A673 (cell line): ENCODE results near the gene TXNDC16. TPM values are rescaled to one million over a fixed set of nuclear protein-coding genes. Genes with fewer than 3 reads are reported as not detected.
"Not testable (repeated sequence)": the region's sequence is repeated elsewhere in the genome, so short reads cannot be mapped to it uniquely, and the experiment has no call there.

Source experiments
- BruUV-seq: library from RNA; stranded (reverse); fragments of 400-500 nt; replicated peaks from 2 replicates; lab custom pipeline; 2021; lab: Mats Ljungman, UMichigan
- CTCF ChIA-PET: fragments of 300-600 bp; sonication (Branson Sonifier 250); formaldehyde crosslinking; loops from one replicate; lab custom pipeline; 2022; ENCODE audit warnings: antibody characterized with exemption; lab: Charles Lee
- POLR2A ChIA-PET: fragments of 300-600 bp; sonication (Branson Sonifier 250); formaldehyde crosslinking; loops from one replicate; lab custom pipeline; 2022; ENCODE audit warnings: antibody characterized with exemption; ENCODE audit not compliant: low non-redundant PET; lab: Charles Lee
- DNase-seq: peaks from one replicate; pipeline ENCODE4 v3.0.0-alpha.2; 2015; ENCODE audit warnings: low spot score
- H3K27ac ChIP-seq: fragments of 200-600 bp; sonication (generic); 2 replicates; pipeline ENCODE4 v1.5.1; 2016; ENCODE audit warnings: mixed run types, low read depth, mild to moderate bottlenecking, mixed read lengths, antibody characterized with exemption, low read length; ENCODE audit not compliant: poor library complexity, severe bottlenecking
- H3K27me3 ChIP-seq: fragments of 200-600 bp; sonication (generic); replicated peaks from 2 replicates; pipeline ENCODE4 v1.6.1; 2017; ENCODE audit warnings: mixed run types, low read depth, mild to moderate bottlenecking, mixed read lengths, antibody characterized with exemption, low read length; ENCODE audit not compliant: insufficient read depth, poor library complexity
- H3K36me3 ChIP-seq: fragments of 200-600 bp; sonication (generic); 2 replicates; pipeline ENCODE4 v1.6.1; 2016; ENCODE audit warnings: mixed run types, mild to moderate bottlenecking, mixed read lengths, antibody characterized with exemption, low read length; ENCODE audit not compliant: insufficient read depth, poor library complexity, severe bottlenecking
- H3K4me1 ChIP-seq: fragments of 200-600 bp; sonication (generic); 2 replicates; pipeline ENCODE4 v1.6.1; 2017; ENCODE audit warnings: mixed run types, mild to moderate bottlenecking, mixed read lengths, antibody characterized with exemption, low read length; ENCODE audit not compliant: insufficient read depth, poor library complexity, severe bottlenecking
- H3K4me3 ChIP-seq: fragments of 200-600 bp; sonication (generic); 2 replicates; pipeline ENCODE4 v1.5.1; 2016; ENCODE audit warnings: low read depth, mixed run types, mild to moderate bottlenecking, mixed read lengths, low read length; ENCODE audit not compliant: poor library complexity, severe bottlenecking
- H3K9me3 ChIP-seq: fragments of 200-600 bp; sonication (generic); 2 replicates; pipeline ENCODE4 v1.6.1; 2016; ENCODE audit warnings: mixed run types, low read depth, mild to moderate bottlenecking, mixed read lengths, antibody characterized with exemption, low read length; ENCODE audit not compliant: poor library complexity, severe bottlenecking
- EZH2 ChIP-seq: fragments of 200-600 bp; sonication (generic); IDR thresholded peaks from 2 replicates; pipeline ENCODE4 v1.6.1; 2017; ENCODE audit warnings: borderline replicate concordance, low read depth, mild to moderate bottlenecking, mixed read lengths, antibody characterized with exemption, low read length; ENCODE audit not compliant: poor library complexity, severe bottlenecking
- intact Hi-C: fragments of 100-400 bp; cut with micrococcal nuclease; formaldehyde crosslinking; loops from one replicate; pipeline ENCODE4 v1.10.0; 2022; ENCODE audit not compliant: unreplicated experiment
- total RNA-seq: library from RNA; stranded (reverse); gene quantifications from 2 replicates; pipeline ENCODE4 v1.2.3, GENCODE V29; 2021
- TF ChIP-seq, protein P1 (sequence below): fragments of 300-800, 200-600 bp; sonication (generic); conservative IDR thresholded peaks from 2 replicates; pipeline ENCODE4 v1.5.1; 2017; ENCODE audit warnings: low read depth, mild to moderate bottlenecking, antibody characterized with exemption, low read length, moderate library complexity, mixed read lengths

TXNDC16 gene
- total RNA-seq, 1 experiment from 2014 or later: 4.8 TPM

DNA sequence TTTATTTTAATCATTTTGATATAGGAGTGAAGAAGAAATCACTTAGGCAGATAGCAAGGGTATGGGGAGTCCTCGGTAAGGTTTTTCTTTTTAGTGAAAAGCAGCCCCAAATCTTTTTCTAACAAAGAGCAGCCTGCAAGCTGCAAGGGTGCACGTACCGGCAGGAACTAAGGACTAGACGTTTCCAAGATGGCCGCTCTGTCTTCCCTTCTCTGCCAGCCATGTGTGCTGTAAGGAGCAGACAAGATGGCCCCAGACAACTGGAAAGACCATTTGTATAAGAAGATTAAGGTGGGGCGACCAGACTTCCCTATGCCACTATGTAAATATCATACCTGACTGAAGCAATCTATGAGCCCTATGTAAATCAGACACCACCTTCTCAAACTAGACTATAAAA is 79.6 kb downstream of the TXNDC16 start:
- POLR2A ChIA-PET: no interaction called here
- intact Hi-C loops: loop anchor here (2.0 to 10.0 kb wide), 3 partner anchors 160 to 468 kb away; partner anchors contain the start of gene PTGER2

DNA sequence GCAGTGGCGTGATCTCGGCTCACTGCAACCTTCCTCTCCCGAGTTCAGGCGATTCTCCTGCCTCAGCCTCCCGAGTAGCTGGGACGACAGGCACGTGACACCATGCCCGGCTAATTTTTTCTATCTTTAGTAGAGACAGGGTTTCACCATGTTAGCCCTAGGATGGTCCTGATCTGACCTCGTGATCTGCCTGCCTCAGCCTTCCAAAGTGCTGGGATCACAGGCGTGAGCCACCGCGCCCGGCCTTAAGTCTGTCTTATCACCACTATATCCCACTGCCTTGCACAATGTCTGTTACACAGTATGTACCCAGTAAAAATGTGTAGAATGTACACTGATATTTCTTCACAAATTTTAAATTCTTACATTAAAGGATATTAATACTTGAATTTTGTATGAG is 80.1 kb downstream of the TXNDC16 start:
- H3K9me3 ChIP-seq, H3K4me3 ChIP-seq, BruUV-seq, H3K27ac ChIP-seq, POLR2A ChIA-PET, CTCF ChIA-PET, H3K36me3 ChIP-seq, H3K27me3 ChIP-seq, DNase-seq, H3K4me1 ChIP-seq: not testable (repeated sequence)
- intact Hi-C loops: loop anchor here (2.0 to 10.0 kb wide), 3 partner anchors 160 to 467 kb away; partner anchors contain the start of gene PTGER2

More for the DNA sequence above, 79.6 kb downstream of the TXNDC16 start:
- Histone ChIP-seq H3K4me3 (no peak overlapping the region), H3K4me1 (no peaks in the 10 kb centered on the region), H3K27ac (no peak overlapping the region), H3K9me3 (no peaks in the 10 kb centered on the region), H3K27me3 (no peaks in the 10 kb centered on the region), H3K36me3 (no peaks in the 10 kb centered on the region)
- DNase-seq: no peak
- no TSS peak for BruUV-seq
- TF ChIP-seq, protein P1, sequence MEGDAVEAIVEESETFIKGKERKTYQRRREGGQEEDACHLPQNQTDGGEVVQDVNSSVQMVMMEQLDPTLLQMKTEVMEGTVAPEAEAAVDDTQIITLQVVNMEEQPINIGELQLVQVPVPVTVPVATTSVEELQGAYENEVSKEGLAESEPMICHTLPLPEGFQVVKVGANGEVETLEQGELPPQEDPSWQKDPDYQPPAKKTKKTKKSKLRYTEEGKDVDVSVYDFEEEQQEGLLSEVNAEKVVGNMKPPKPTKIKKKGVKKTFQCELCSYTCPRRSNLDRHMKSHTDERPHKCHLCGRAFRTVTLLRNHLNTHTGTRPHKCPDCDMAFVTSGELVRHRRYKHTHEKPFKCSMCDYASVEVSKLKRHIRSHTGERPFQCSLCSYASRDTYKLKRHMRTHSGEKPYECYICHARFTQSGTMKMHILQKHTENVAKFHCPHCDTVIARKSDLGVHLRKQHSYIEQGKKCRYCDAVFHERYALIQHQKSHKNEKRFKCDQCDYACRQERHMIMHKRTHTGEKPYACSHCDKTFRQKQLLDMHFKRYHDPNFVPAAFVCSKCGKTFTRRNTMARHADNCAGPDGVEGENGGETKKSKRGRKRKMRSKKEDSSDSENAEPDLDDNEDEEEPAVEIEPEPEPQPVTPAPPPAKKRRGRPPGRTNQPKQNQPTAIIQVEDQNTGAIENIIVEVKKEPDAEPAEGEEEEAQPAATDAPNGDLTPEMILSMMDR: no peak
- no peak for TF ChIP-seq EZH2
- CTCF ChIA-PET: no interaction called here

DNA sequence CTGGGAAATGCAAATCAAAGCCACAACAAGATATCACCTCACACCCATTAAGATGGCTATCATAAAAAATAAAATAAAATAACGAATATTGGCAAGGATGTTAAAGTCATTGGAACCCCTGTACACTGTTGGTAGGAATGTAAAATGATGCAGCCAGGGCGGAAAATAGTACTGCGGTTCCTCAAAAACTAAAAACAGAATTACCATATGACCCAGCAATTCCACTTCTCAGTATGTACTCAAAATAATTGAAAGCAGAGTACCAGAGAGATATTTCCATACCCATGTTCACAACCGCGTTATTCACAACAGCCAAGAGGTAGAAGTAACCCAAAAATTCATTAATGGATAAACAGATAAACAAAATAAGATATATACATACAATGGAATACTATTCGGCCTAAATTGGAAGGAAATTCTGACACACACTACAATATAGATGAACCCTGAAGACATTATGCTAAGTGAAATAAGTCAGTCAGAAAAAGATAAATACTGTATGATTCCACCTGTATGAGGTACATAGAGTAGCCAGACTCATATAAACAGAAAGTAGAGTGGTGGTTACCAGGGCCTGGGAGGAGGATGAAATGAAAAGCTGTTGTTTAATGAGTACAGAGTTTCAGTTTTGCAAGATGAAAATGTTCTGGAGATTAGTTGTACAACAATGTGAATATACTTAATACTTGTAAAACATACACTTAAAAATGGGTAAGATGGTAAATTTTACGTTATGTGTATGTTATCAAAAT is 84.6 kb downstream of the TXNDC16 start:
- no peak for DNase-seq
- CTCF ChIA-PET: no interaction called here
- TF ChIP-seq, protein P1: no peak
- TF ChIP-seq EZH2: no peak
- Histone ChIP-seq H3K9me3 (no peaks in the 10 kb centered on the region), H3K4me3 (no peak overlapping the region), H3K27me3 (no peaks in the 10 kb centered on the region), H3K27ac (no peak overlapping the region), H3K36me3 (no peaks in the 10 kb centered on the region), H3K4me1 (no peaks in the 10 kb centered on the region)
- BruUV-seq: no TSS peak
- intact Hi-C loops: loop anchor here (5.0 kb wide), 1 partner anchor 585 kb away; no protein-coding TSS in a partner anchor
- POLR2A ChIA-PET: no interaction called here
